ENCODE results near the gene RRBP1.

GRCh38 chr20:17714597-17714996 lies 32.6 kb upstream of the RRBP1 start:
- no peak for TF ChIP-seq CTCF (conservative IDR thresholded peaks at IDR 0.05; ENCODE audit: low read depth, low read length)
- no peak for TF ChIP-seq EZH2 (IDR thresholded peaks at IDR 0.05; ENCODE audit: borderline replicate concordance, low read depth, low read length, poor library complexity, severe bottlenecking)
